Vagina (tissue), 2 donors: Measurements from ENCODE around the gene RAB11FIP3.

Source experiments
- CTCF ChIP-seq, 3 experiments: fragments of 450-650 bp in 2 of 3; fragments of 200-600 bp in 1 of 3; sonication (generic) in 1 of 3; IDR thresholded peaks; one replicate each; pipeline ENCODE4 v1.5.1; 2017 to 2019; ENCODE audit warnings: antibody characterized with exemption in 3 of 3, mild to moderate bottlenecking in 2 of 3, moderate library complexity in 2 of 3
- POLR2A ChIP-seq, 2 donors: fragments of 450-650 bp; IDR thresholded peaks; one replicate each; pipeline ENCODE4 v1.6.1; 2017; ENCODE audit warnings: antibody characterized with exemption in 2 of 2, mild to moderate bottlenecking in 2 of 2, moderate library complexity in 2 of 2
- POLR2AphosphoS5 ChIP-seq, 2 donors: sonication (generic); formaldehyde crosslinking; IDR thresholded peaks; one replicate each; pipeline ENCODE4 v1.9.0; 2017; ENCODE audit warnings: antibody characterized with exemption in 2 of 2, mild to moderate bottlenecking in 2 of 2, low read depth in 1 of 2; ENCODE audit not compliant: insufficient read depth in 1 of 2

GRCh38 chr16:534856-535445, 109.5 kb downstream of the RAB11FIP3 start:
- TF ChIP-seq CTCF (IDR thresholded peaks at IDR 0.05) (no peak), POLR2A (IDR thresholded peaks at IDR 0.05) (no peak), POLR2AphosphoS5 (IDR thresholded peaks at IDR 0.05; ENCODE audit: insufficient read depth in 1 of 2, low read depth in 1 of 2) (no peak)
